ENCODE results near the gene SLC7A1.

SLC7A1 gene

GRCh38 chr13:29502391-29503008 is 93.0 kb downstream of the SLC7A1 start:
- Histone ChIP-seq H3K27ac (ENCODE audit: low read depth, low read length) (no peak overlapping the region), H3K4me1 (ENCODE audit: control insufficient read depth, insufficient read depth, low read length, unreplicated experiment) (no peaks in the 10 kb centered on the region), H2AFZ (ENCODE audit: low read length, unreplicated experiment) (no peak overlapping the region), H3K27me3 (ENCODE audit: insufficient read depth, low read length) (peaks cover 18% of the 10 kb centered on the region; the same call in 1 of the 2 replicates), H3K36me3 (ENCODE audit: insufficient read depth, low read length) (no peaks in the 10 kb centered on the region), H3K79me2 (ENCODE audit: control insufficient read depth, insufficient read depth, low read length, unreplicated experiment) (no peaks in the 10 kb centered on the region), H3K4me3 (ENCODE audit: low read depth, low read length) (no peak overlapping the region)

- no peaks in the 10 kb centered on the region for H3K79me2 ChIP-seq (ENCODE audit: control insufficient read depth, insufficient read depth, low read length, unreplicated experiment)
- no peak overlapping the region for H3K27ac ChIP-seq (ENCODE audit: low read depth, low read length)
- H3K4me3 ChIP-seq (ENCODE audit: low read depth, low read length): no peak overlapping the region
- H3K27me3 ChIP-seq (ENCODE audit: insufficient read depth, low read length): peaks cover 24% of the 10 kb centered on the region; the same call in 1 of the 2 replicates
- H3K4me1 ChIP-seq (ENCODE audit: control insufficient read depth, insufficient read depth, low read length, unreplicated experiment): no peaks in the 10 kb centered on the region
- no peak overlapping the region for H2AFZ ChIP-seq (ENCODE audit: low read length, unreplicated experiment)
- no peaks in the 10 kb centered on the region for H3K36me3 ChIP-seq (ENCODE audit: insufficient read depth, low read length)
Observed at GRCh38 chr13:29501674-29502073, 93.8 kb downstream of the SLC7A1 start.

GRCh38 chr13:29500386-29500785 is 95.1 kb downstream of the SLC7A1 start:
- H3K4me1 ChIP-seq (ENCODE audit: control insufficient read depth, insufficient read depth, low read length, unreplicated experiment): no peaks in the 10 kb centered on the region
- H2AFZ ChIP-seq (ENCODE audit: low read length, unreplicated experiment): no peak overlapping the region
- H3K27ac ChIP-seq (ENCODE audit: low read depth, low read length): no peak overlapping the region
- no peak overlapping the region for H3K4me3 ChIP-seq (ENCODE audit: low read depth, low read length)
- H3K79me2 ChIP-seq (ENCODE audit: control insufficient read depth, insufficient read depth, low read length, unreplicated experiment): no peaks in the 10 kb centered on the region
- no peaks in the 10 kb centered on the region for H3K36me3 ChIP-seq (ENCODE audit: insufficient read depth, low read length)
- H3K27me3 ChIP-seq (ENCODE audit: insufficient read depth, low read length): peaks cover 32% of the 10 kb centered on the region; the same call in 1 of the 2 replicates

- no peak overlapping the region for H3K27ac ChIP-seq (ENCODE audit: low read depth, low read length)
- H3K36me3 ChIP-seq (ENCODE audit: insufficient read depth, low read length): no peaks in the 10 kb centered on the region
- no peak overlapping the region for H3K4me3 ChIP-seq (ENCODE audit: low read depth, low read length)
- no peaks in the 10 kb centered on the region for H3K4me1 ChIP-seq (ENCODE audit: control insufficient read depth, insufficient read depth, low read length, unreplicated experiment)
- peaks cover 32% of the 10 kb centered on the region; the same call in 1 of the 2 replicates for H3K27me3 ChIP-seq (ENCODE audit: insufficient read depth, low read length)
- no peaks in the 10 kb centered on the region for H3K79me2 ChIP-seq (ENCODE audit: control insufficient read depth, insufficient read depth, low read length, unreplicated experiment)
- H2AFZ ChIP-seq (ENCODE audit: low read length, unreplicated experiment): no peak overlapping the region
Observed at GRCh38 chr13:29499506-29500165, 95.9 kb downstream of the SLC7A1 start.

- H3K27me3 ChIP-seq (ENCODE audit: insufficient read depth, low read length): peaks cover 37% of the 10 kb centered on the region
- no peaks in the 10 kb centered on the region for H3K4me1 ChIP-seq (ENCODE audit: control insufficient read depth, insufficient read depth, low read length, unreplicated experiment)
- no peaks in the 10 kb centered on the region for H3K36me3 ChIP-seq (ENCODE audit: insufficient read depth, low read length)
- no peaks in the 10 kb centered on the region for H3K79me2 ChIP-seq (ENCODE audit: control insufficient read depth, insufficient read depth, low read length, unreplicated experiment)
- no peak overlapping the region for H3K27ac ChIP-seq (ENCODE audit: low read depth, low read length)
- no peak overlapping the region for H3K4me3 ChIP-seq (ENCODE audit: low read depth, low read length)
- H2AFZ ChIP-seq (ENCODE audit: low read length, unreplicated experiment): no peak overlapping the region
Observed at GRCh38 chr13:29498426-29499040, 97.0 kb downstream of the SLC7A1 start.

GRCh38 chr13:29497137-29497654 is 98.3 kb downstream of the SLC7A1 start:
- no peaks in the 10 kb centered on the region for H3K4me1 ChIP-seq (ENCODE audit: control insufficient read depth, insufficient read depth, low read length, unreplicated experiment)
- no peak overlapping the region for H3K4me3 ChIP-seq (ENCODE audit: low read depth, low read length)
- no peaks in the 10 kb centered on the region for H3K79me2 ChIP-seq (ENCODE audit: control insufficient read depth, insufficient read depth, low read length, unreplicated experiment)
- peaks cover 40% of the 10 kb centered on the region for H3K27me3 ChIP-seq (ENCODE audit: insufficient read depth, low read length)
- no peaks in the 10 kb centered on the region for H3K36me3 ChIP-seq (ENCODE audit: insufficient read depth, low read length)
- no peak overlapping the region for H2AFZ ChIP-seq (ENCODE audit: low read length, unreplicated experiment)
- no peak overlapping the region for H3K27ac ChIP-seq (ENCODE audit: low read depth, low read length)

GRCh38 chr13:29496241-29496712 is 99.2 kb downstream of the SLC7A1 start:
- H3K4me1 ChIP-seq (ENCODE audit: control insufficient read depth, insufficient read depth, low read length, unreplicated experiment): no peaks in the 10 kb centered on the region
- H3K79me2 ChIP-seq (ENCODE audit: control insufficient read depth, insufficient read depth, low read length, unreplicated experiment): no peaks in the 10 kb centered on the region
- H3K27ac ChIP-seq (ENCODE audit: low read depth, low read length): no peak overlapping the region

GRCh38 chr13:29494520-29494919 is 101.0 kb downstream of the SLC7A1 start:
- Histone ChIP-seq H3K4me3 (ENCODE audit: low read depth, low read length) (no peak overlapping the region), H3K27ac (ENCODE audit: low read depth, low read length) (no peak overlapping the region), H3K27me3 (ENCODE audit: insufficient read depth, low read length) (peaks cover 51% of the 10 kb centered on the region), H3K79me2 (ENCODE audit: control insufficient read depth, insufficient read depth, low read length, unreplicated experiment) (no peaks in the 10 kb centered on the region), H3K4me1 (ENCODE audit: control insufficient read depth, insufficient read depth, low read length, unreplicated experiment) (no peaks in the 10 kb centered on the region), H3K36me3 (ENCODE audit: insufficient read depth, low read length) (no peaks in the 10 kb centered on the region), H2AFZ (ENCODE audit: low read length, unreplicated experiment) (no peak overlapping the region)

More at GRCh38 chr13:29496241-29496712, 99.2 kb downstream of the SLC7A1 start:
- Histone ChIP-seq H3K27me3 (ENCODE audit: insufficient read depth, low read length) (peaks cover 40% of the 10 kb centered on the region), H2AFZ (ENCODE audit: low read length, unreplicated experiment) (no peak overlapping the region), H3K36me3 (ENCODE audit: insufficient read depth, low read length) (no peaks in the 10 kb centered on the region), H3K4me3 (ENCODE audit: low read depth, low read length) (no peak overlapping the region)

- no peaks in the 10 kb centered on the region for H3K4me1 ChIP-seq (ENCODE audit: control insufficient read depth, insufficient read depth, low read length, unreplicated experiment)
Observed at GRCh38 chr13:29493796-29494195, 101.7 kb downstream of the SLC7A1 start.

GRCh38 chr13:29491248-29491647 is 104.2 kb downstream of the SLC7A1 start:
- no peaks in the 10 kb centered on the region for H3K4me1 ChIP-seq (ENCODE audit: control insufficient read depth, insufficient read depth, low read length, unreplicated experiment)
- H2AFZ ChIP-seq (ENCODE audit: low read length, unreplicated experiment): no peak overlapping the region
- no peak overlapping the region for H3K27ac ChIP-seq (ENCODE audit: low read depth, low read length)
- H3K4me3 ChIP-seq (ENCODE audit: low read depth, low read length): no peak overlapping the region
- H3K79me2 ChIP-seq (ENCODE audit: control insufficient read depth, insufficient read depth, low read length, unreplicated experiment): no peaks in the 10 kb centered on the region
- H3K27me3 ChIP-seq (ENCODE audit: insufficient read depth, low read length): peaks cover 44% of the 10 kb centered on the region
- H3K36me3 ChIP-seq (ENCODE audit: insufficient read depth, low read length): no peaks in the 10 kb centered on the region

More at GRCh38 chr13:29493796-29494195, 101.7 kb downstream of the SLC7A1 start:
- Histone ChIP-seq H3K79me2 (ENCODE audit: control insufficient read depth, insufficient read depth, low read length, unreplicated experiment) (no peaks in the 10 kb centered on the region), H2AFZ (ENCODE audit: low read length, unreplicated experiment) (no peak overlapping the region), H3K4me3 (ENCODE audit: low read depth, low read length) (no peak overlapping the region), H3K27ac (ENCODE audit: low read depth, low read length) (no peak overlapping the region), H3K36me3 (ENCODE audit: insufficient read depth, low read length) (no peaks in the 10 kb centered on the region), H3K27me3 (ENCODE audit: insufficient read depth, low read length) (peaks cover 55% of the 10 kb centered on the region)
